NCI-H146 treated with DMSO at 0.1 percent for 48 hours (cell line): ENCODE data around the gene HIPK2.

Experiments
- DNase-seq: peaks from one replicate; lab custom pipeline; 2025; ENCODE audit not compliant: unreplicated experiment; lab: John Stamatoyannopoulos, UW

The HIPK2 gene

GRCh38 chr7:139777948-139778841, at the start of gene HIPK2:
Gene HIPK2, minus strand, starts transcription at chr7:139777998. Its CDS starts 375 bp downstream, at chr7:139777623.
- DNase-seq = peak; percentile 35

- peak; percentile 3 for DNase-seq
Observed at GRCh38 chr7:139827042-139827441, 49.2 kb upstream of the HIPK2 start.

DNA sequence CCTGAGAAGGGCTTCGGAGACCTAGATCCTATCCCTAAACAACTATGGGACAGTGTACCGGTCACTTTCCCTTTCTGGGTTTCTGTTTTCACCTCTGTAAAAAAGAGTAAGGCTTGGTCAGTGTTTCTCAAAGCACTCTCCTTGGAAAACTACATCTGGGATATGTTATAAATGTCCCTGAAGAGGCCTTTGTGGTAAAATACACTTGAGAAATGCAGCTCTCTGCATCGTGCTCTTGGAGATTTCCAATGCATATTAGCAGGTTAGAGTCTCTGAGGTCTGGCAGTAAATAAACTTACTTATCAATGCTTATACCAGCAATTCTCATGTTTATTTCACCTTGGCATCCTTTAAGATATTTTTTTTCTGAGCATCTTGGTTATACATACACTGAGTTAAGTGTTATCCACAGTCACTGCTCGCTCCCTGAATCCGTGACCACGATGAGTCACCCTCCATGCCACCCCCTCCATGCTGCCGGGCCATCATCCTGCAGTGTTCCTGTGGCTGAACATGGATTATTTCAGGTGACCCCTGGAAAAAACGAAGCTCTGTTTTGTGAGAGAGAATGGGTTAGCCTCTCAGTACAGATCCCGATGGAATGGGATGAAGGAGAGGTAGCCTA, 48.0 kb upstream of the HIPK2 start:
- DNase-seq = no peak

GRCh38 chr7:139823959-139824521, 46.2 kb upstream of the HIPK2 start:
- no peak for DNase-seq

- DNase-seq = no peak
Observed at GRCh38 chr7:139822855-139823254, 45.1 kb upstream of the HIPK2 start.

DNA sequence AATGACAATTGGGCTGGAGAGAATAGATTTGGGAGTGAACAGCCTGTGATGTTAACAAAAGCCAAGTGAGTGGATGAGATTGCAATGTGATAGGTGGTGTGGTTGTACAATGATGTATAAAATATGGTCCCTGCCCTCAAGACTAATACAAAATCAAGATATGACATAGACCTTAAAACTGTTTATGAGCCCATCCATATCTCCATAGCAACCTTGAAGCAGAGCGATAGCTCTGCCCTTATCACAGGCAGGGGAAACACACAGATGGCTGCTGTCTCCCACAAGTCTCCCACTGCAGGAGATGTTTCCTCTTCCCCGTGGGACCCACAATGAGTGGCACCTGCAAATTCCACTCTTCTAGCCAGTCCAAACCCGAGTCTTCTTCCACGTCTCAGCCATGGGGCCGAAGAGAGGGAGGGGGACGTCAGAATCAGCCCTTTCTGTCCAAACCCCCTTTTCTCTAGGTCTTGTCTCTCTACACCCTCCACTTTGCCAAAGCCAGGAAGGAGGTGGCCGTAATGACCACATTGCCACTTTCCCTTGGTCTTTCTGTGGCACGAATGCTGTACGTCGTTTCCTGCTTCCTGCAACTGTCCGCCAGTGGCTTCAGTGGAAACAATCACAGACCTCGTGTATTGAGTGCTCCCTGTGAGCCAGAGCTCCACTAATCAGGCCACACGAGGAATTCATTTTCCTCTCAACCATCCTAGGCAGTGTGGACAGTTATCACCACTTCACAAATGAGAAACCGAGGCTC, 43.7 kb upstream of the HIPK2 start:
- DNase-seq = no peak

DNA sequence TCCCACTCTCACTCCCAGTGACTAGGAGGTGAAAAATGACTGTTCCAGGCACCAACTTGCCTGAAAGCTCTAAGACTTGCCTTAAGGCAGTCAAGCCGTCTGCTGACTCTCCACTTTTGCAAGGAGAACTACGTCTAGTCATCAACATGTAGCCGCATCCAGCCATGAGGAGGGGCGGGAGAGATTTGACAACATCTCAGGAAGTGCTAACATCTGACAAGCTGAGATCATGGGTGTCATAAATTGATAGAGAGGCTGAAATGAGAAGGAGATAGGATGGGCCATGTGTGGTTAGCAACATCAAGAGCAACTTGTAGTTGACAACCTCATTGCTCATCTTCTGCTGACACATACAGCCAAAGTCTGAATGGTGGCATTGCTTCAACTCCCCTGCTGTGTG, 42.3 kb upstream of the HIPK2 start:
- no peak for DNase-seq

- no peak for DNase-seq
Observed at GRCh38 chr7:139817249-139817648, 39.5 kb upstream of the HIPK2 start.

GRCh38 chr7:139813689-139814088, 35.9 kb upstream of the HIPK2 start:
- no peak for DNase-seq

DNA sequence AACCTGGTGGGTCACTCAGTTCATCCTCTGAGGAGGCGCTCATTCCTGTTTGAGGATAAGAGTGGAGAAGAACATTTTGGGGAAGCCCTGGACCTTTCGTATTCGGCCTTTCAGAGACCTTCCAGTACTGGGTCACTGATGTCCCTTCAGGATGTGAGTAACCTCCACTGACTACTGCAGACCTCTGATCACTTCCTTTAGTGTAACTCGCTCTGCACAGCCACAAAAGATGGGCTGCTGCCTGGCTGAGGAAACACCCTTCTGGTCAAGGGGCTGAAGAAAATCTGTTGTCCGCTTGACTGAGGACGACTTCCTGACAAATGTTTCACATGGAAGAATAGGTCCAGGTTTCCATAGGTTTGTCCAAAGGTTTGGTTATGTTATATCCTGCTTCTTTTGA, 35.4 kb upstream of the HIPK2 start:
- DNase-seq = no peak

DNA sequence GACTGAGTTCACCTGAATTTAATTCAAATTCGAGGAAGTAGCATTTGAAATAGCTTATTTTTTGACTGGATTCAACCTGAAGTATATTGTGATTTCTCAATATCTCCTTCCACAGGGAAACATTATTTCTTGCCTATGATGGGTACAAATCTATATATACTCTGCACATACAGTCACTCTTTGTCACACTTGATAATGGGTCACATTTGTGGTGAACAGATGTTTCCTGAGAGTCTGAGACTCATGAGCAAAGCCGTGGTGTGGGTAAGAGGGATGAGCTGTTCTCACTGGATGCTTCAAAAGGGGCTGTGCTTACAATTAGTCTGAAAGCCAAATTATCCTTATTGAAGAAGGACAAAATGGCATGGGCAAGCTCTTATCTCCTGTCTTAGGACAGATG, 33.3 kb upstream of the HIPK2 start:
- DNase-seq = no peak

DNA sequence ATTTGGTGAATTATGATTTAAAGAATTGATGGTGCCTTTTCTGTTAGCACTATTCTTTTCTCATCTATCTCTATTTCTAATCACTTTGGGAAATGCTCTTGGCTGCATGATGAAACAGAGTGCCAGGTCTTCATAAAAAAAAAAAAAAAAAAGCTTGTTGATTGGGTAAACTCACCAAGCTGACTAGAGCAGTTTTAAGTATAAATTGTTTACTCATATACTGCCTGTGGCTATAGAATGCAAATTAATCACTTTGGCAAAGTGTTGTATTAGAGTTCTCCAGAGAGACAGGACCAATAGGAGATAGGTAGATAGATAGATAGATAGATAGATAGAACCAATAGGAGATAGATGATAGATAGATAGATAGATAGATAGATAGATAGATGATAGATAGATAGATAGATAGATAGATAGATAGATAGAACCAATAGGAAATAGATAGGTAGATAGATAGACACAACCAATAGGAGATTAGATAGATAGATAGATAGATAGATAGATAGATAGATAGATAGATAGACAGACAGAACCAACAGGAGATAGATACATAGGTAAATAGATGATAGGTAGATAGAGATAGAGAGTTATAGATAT, 31.1 kb upstream of the HIPK2 start:
- DNase-seq = no peak

DNA sequence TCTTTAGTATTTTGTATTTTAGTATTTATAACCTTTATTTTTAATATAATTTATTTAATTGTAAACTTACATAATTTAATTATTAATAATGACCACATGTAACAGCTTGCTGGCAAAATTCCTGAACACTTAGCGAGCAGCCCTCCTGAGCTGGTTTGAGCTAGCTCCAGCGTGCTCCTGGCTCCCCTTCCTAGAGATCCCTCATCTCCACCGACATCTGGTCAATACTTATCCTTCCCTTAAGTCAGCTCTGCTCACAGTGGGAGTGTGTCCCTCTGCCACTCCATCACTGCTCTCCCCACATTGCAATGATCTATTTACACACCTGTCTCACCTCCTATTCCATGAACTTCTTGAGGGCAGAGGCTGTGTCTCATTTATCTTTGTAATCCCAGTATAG, 30.6 kb upstream of the HIPK2 start:
- peak; percentile 6 for DNase-seq

GRCh38 chr7:139807009-139807408, 29.2 kb upstream of the HIPK2 start:
- no peak for DNase-seq

- DNase-seq = no peak
Observed at GRCh38 chr7:139804571-139804970, 26.8 kb upstream of the HIPK2 start.

GRCh38 chr7:139799586-139799985, 21.8 kb upstream of the HIPK2 start:
- DNase-seq = no peak

GRCh38 chr7:139798892-139799291, 21.1 kb upstream of the HIPK2 start:
- DNase-seq = peak; percentile 28

DNA sequence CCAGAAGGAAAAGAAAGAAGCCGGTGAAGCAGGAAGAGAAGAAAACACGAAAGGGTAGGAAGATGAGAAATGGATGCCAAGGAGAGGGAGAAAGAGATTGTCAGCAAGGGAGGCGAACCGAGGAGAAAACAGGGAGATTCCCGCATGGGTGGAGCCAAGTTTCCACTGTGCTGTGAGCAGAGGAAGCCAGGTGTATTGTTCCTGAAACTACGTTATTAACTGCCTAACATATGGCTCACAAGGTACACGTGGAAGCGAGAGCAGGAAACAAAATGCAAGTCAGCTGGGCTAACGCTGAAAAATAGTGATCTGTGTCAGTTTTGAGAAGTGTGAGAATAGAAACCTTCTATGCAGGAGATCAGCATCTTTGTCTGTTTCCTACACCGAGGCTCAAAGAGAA, 20.4 kb upstream of the HIPK2 start:
- DNase-seq = peak; percentile 16

GRCh38 chr7:139797607-139798006, 19.8 kb upstream of the HIPK2 start:
- DNase-seq = no peak

- DNase-seq = no peak
Observed at GRCh38 chr7:139791316-139791715, 13.5 kb upstream of the HIPK2 start.

DNA sequence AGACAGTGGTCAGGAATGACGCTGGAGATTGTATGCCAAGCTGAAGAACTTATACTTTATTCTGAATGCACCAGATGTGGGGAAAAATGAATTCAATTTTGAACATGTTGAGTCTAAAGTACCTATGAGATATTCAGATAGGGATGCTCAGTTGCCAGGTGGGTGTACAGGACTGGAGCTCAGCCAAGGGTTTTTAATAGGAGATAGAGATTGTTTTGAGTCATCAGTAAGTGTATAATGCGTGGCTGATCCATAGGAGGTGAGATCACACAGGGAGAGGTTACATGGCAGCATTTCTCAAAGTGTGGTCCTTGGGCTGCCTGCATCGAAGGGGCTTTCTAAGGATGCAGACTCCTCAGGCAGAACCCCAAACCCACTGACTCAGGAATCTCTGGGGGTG, 6.8 kb upstream of the HIPK2 start:
- DNase-seq = no peak
